C4-2B (cell line): Measurements from ENCODE around the gene GABRG1.

Source experiments
- H3K27ac ChIP-seq: fragments of 450-650 bp; 2 replicates; pipeline ENCODE4 v1.5.1; 2017
- ZFX ChIP-seq: fragments of 450-650 bp; IDR thresholded peaks from 2 replicates; pipeline ENCODE4 v1.6.1; 2017
- TF ChIP-seq, protein P1 (sequence below): fragments of 450-650 bp; conservative IDR thresholded peaks from 2 replicates; pipeline ENCODE4 v1.5.1; 2017; ENCODE audit warnings: mild to moderate bottlenecking

Gene GABRG1

GRCh38 chr4:46123913-46124755 lies at the start of gene GABRG1:
Gene GABRG1 (minus strand): TSS chr4:46124054. CDS start chr4:46123913, 141 bp downstream.
- no peak within 1 kb of the TSS for H3K27ac ChIP-seq
- TF ChIP-seq, protein P1, sequence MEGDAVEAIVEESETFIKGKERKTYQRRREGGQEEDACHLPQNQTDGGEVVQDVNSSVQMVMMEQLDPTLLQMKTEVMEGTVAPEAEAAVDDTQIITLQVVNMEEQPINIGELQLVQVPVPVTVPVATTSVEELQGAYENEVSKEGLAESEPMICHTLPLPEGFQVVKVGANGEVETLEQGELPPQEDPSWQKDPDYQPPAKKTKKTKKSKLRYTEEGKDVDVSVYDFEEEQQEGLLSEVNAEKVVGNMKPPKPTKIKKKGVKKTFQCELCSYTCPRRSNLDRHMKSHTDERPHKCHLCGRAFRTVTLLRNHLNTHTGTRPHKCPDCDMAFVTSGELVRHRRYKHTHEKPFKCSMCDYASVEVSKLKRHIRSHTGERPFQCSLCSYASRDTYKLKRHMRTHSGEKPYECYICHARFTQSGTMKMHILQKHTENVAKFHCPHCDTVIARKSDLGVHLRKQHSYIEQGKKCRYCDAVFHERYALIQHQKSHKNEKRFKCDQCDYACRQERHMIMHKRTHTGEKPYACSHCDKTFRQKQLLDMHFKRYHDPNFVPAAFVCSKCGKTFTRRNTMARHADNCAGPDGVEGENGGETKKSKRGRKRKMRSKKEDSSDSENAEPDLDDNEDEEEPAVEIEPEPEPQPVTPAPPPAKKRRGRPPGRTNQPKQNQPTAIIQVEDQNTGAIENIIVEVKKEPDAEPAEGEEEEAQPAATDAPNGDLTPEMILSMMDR, result no peak
- TF ChIP-seq ZFX, result no peak

DNA sequence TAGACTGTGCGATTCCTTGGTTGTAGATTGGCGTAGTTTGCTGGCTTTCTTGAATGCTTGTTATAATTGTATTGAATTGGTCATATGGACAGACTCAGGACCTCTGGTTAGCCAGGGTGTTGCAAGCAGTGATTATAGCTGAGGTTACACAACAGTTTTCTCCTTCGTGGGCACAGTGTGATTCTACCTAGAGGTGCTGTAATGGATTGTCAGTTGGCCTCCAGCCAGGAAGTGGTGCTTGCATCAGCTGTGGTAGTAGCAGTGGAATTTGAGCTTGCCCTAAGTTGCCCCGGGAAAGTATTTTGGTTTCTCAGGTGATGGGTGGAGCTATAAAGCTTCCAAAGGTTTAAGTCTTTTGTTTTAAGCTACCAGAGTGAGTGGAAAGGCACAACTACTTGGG lies 23.1 kb upstream of the GABRG1 start:
- TF ChIP-seq, protein P1, result no peak
- H3K27ac ChIP-seq, result no peak overlapping the region

DNA sequence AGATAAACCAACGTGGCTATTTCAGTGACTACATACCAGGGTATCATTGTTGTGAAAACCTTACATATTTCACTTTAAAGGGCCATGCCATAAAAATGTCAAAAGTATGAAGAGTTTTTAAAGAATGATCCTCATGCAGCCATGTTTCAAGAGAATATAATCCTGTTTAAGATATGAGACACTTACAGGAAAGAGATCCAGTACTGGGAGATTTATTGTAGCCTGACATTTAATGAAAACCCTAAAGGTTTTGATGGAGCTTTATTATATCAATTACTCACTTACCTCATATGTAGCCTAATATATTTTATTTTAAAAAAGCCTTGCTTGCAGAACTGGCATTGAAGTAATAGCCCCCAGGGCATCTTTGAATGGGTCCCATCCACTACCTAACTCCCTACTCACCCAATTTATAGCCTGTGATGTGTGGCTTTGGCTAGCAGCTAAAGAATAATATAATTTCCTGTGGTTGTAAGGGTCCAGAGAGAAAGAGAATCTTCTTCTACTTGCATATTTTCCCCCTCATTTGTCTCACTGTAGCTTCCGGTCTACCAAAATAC lies 7.7 kb upstream of the GABRG1 start:
- H3K27ac ChIP-seq, result no peak overlapping the region
- TF ChIP-seq ZFX, result no peak

GRCh38 chr4:46124773-46125413 lies 1.0 kb upstream of the GABRG1 start:
- TF ChIP-seq, protein P1, result no peak
- TF ChIP-seq ZFX, result no peak
- H3K27ac ChIP-seq, result no peak overlapping the region

DNA sequence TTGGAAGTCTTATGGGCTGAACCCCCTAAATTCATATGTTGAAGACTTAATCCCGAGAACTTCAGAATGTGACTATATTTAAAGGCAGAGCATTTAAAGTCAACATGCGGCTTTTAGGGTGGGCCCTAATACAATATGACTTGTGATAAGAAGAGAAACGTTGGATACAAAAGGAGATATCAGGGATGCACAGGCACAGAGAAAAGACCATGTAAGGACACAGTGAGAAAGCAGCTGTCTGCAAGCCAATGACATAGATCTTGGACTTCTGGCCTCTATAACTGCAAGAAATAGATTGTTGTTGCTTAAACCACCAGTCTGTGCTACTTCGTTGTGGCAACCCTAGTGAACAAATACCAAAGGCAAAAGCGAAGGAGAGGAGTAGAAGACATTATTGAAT lies 42.2 kb downstream of the GABRG1 start:
- TF ChIP-seq, protein P1, result no peak
- no peak for TF ChIP-seq ZFX
- H3K27ac ChIP-seq, result no peak overlapping the region

- TF ChIP-seq ZFX, result no peak
- TF ChIP-seq, protein P1, result no peak
These were observed 42.6 kb downstream of the GABRG1 start for GRCh38 chr4:46081248-46081647.

GRCh38 chr4:46073778-46074177 lies 50.1 kb downstream of the GABRG1 start:
- TF ChIP-seq ZFX, result no peak
- TF ChIP-seq, protein P1, result no peak

More at GRCh38 chr4:46081248-46081647, 42.6 kb downstream of the GABRG1 start:
- H3K27ac ChIP-seq, result no peak overlapping the region

More at GRCh38 chr4:46073778-46074177, 50.1 kb downstream of the GABRG1 start:
- H3K27ac ChIP-seq, result no peak overlapping the region
